ENCODE results near the gene CPAMD8. TPM values are rescaled to one million over a fixed set of nuclear protein-coding genes. Genes with fewer than 3 reads are reported as not detected.
A peak's percentile ranks its signal among the peaks of the same experiment; 100 is the strongest.

Gene CPAMD8
- total and polyA plus RNA-seq, 9 of the 15 experiments (the other 6 are each of a cell fraction or from before 2014, with no cell fraction given): 0.20 to 2.1 (median 1.3) TPM

GRCh38 chr19:17075864-17076542, 49.4 kb upstream of the CPAMD8 start (continued):
- peak; percentile 28; the same call in 1 of the 2 replicates for TF ChIP-seq EGR1 (conservative IDR thresholded peaks at IDR 0.05)
- TF ChIP-seq ZBTB40 (IDR thresholded peaks at IDR 0.05): peak; percentile 47
- no peak for TF ChIP-seq ZBTB40 (CRISPR knock-in tag; IDR thresholded peaks at IDR 0.05)
- TF ChIP-seq ZBTB43 (CRISPR knock-in tag; IDR thresholded peaks at IDR 0.05): 0 out of 2 replicates have a peak, but pooled peaks have one; percentile 60
- TF ChIP-seq ETV5 (CRISPR knock-in tag; IDR thresholded peaks at IDR 0.05; ENCODE audit: low read depth): peak; percentile 41; the same call in 1 of the 2 replicates
- peak; percentile 26; the same call in 1 of the 2 replicates for TF ChIP-seq ELF4 (CRISPR knock-in tag; IDR thresholded peaks at IDR 0.05)
- no peak for TF ChIP-seq SIN3B (IDR thresholded peaks at IDR 0.05; ENCODE audit: low read depth)
- TF ChIP-seq ZNF740 (CRISPR knock-in tag; IDR thresholded peaks at IDR 0.05): peak; percentile 93
- TF ChIP-seq ZNF740 (tag; IDR thresholded peaks at IDR 0.05): no peak
- TF ChIP-seq CCAR2 (IDR thresholded peaks at IDR 0.05; ENCODE audit: low read depth, low read length): no peak
- TF ChIP-seq OTX1 (CRISPR knock-in tag; IDR thresholded peaks at IDR 0.05): 0 out of 2 replicates have a peak, but pooled peaks have one; percentile 16
- TF ChIP-seq ZBTB7A (IDR thresholded peaks at IDR 0.05; ENCODE audit: borderline replicate concordance, control insufficient read depth, low read depth, low read length): peak; percentile 74; the same call in 1 of the 2 replicates
- TF ChIP-seq ZNF780A (CRISPR knock-in tag; IDR thresholded peaks at IDR 0.05): no peak
- TF ChIP-seq GABPA (tag; conservative IDR thresholded peaks at IDR 0.05; ENCODE audit: low read depth): peak; percentile 39; the same call in 1 of the 2 replicates
- TF ChIP-seq SLC30A9 (CRISPR knock-in tag; IDR thresholded peaks at IDR 0.05): no peak
- TF ChIP-seq ZNF511 (CRISPR knock-in tag; IDR thresholded peaks at IDR 0.05): peak; percentile 26; the same call in 1 of the 2 replicates
